SU-DHL-6 (cell line): Measurements from ENCODE around the gene SCLT1.

Experiments
- H2AFZ ChIP-seq: fragments of 200-600 bp; sonication (generic); 2 replicates; pipeline ENCODE4 v1.6.1; 2014; ENCODE audit warnings: low read depth, mild to moderate bottlenecking, moderate library complexity, mixed read lengths, antibody characterized with exemption, low read length; ENCODE audit not compliant: severe bottlenecking
- H3F3A ChIP-seq: fragments of 200-600 bp; shearing (Covaris generic); 2 replicates; pipeline ENCODE4 v1.6.0; 2016; ENCODE audit warnings: antibody characterized with exemption, mild to moderate bottlenecking; ENCODE audit not compliant: insufficient read depth
- H3K27ac ChIP-seq: fragments of 200-600 bp; sonication (generic); 2 replicates; pipeline ENCODE4 v1.5.1; 2016; ENCODE audit warnings: low read depth, mild to moderate bottlenecking, low read length, moderate library complexity, mixed read lengths
- H3K27me3 ChIP-seq: fragments of 200-600 bp; sonication (generic), shearing (Covaris generic); 2 replicates; pipeline ENCODE4 v1.6.0; 2014; ENCODE audit warnings: mild to moderate bottlenecking, low read length
- H3K36me3 ChIP-seq: fragments of 200-600 bp; sonication (generic); 2 replicates; pipeline ENCODE4 v1.6.1; 2014; ENCODE audit warnings: mild to moderate bottlenecking, low read length, mixed read lengths
- H3K4me2 ChIP-seq: fragments of 300-600, 200-600 bp; shearing (Covaris generic), sonication (generic); 2 replicates; pipeline ENCODE4 v1.6.0; 2014; ENCODE audit warnings: low read length, low read depth, mild to moderate bottlenecking; ENCODE audit not compliant: poor library complexity, severe bottlenecking
- H3K4me3 ChIP-seq: fragments of 200-600 bp; sonication (generic); 2 replicates; pipeline ENCODE4 v1.5.1; 2014; ENCODE audit warnings: antibody characterized with exemption, low read length, mild to moderate bottlenecking, mixed read lengths; ENCODE audit not compliant: insufficient read depth, poor library complexity, severe bottlenecking
- H3K79me2 ChIP-seq: fragments of 200-600 bp; sonication (generic); 2 replicates; pipeline ENCODE4 v1.6.1; 2014; ENCODE audit warnings: mild to moderate bottlenecking, low read length, moderate library complexity; ENCODE audit not compliant: insufficient read depth
- H3K9ac ChIP-seq: fragments of 200-600 bp; sonication (generic); 2 replicates; pipeline ENCODE4 v1.7.0; 2014; ENCODE audit warnings: mild to moderate bottlenecking, low read length
- H3K9me2 ChIP-seq: fragments of 200-600 bp; sonication (generic); replicated peaks from 2 replicates; pipeline ENCODE4 v1.6.1; 2014; ENCODE audit warnings: low read length; ENCODE audit not compliant: insufficient read depth
- H3K9me3 ChIP-seq: fragments of 200-600 bp; sonication (generic); 2 replicates; pipeline ENCODE4 v1.6.1; 2014; ENCODE audit warnings: low read length, mixed read lengths; ENCODE audit not compliant: insufficient read depth
- H4K20me1 ChIP-seq: fragments of 200-600 bp; sonication (generic); 2 replicates; pipeline ENCODE4 v1.6.1; 2014; ENCODE audit warnings: low read depth, mild to moderate bottlenecking, antibody characterized with exemption, low read length, moderate library complexity, mixed read lengths
- CTCF ChIP-seq: fragments of 200-600 bp; sonication (generic); IDR thresholded peaks from one replicate; pipeline ENCODE4 v1.5.1; 2017; ENCODE audit warnings: antibody characterized with exemption, mild to moderate bottlenecking, low read length, moderate library complexity; ENCODE audit not compliant: insufficient read depth, poor library complexity, severe bottlenecking
- EZH2phosphoT487 ChIP-seq: fragments of 200-600 bp; sonication (generic), shearing (Covaris generic); conservative IDR thresholded peaks from 2 replicates; pipeline ENCODE4 v1.6.1; 2018; ENCODE audit warnings: mild to moderate bottlenecking, antibody characterized with exemption, low read length, moderate library complexity, mixed read lengths

The SCLT1 gene

GRCh38 chr4:128955751-128956150 is 137.6 kb downstream of the SCLT1 start:
- Histone ChIP-seq H4K20me1 (no peaks in the 10 kb centered on the region), H3K79me2 (no peaks in the 10 kb centered on the region), H2AFZ (no peak overlapping the region), H3F3A (no peaks in the 10 kb centered on the region), H3K27me3 (no peaks in the 10 kb centered on the region), H3K9ac (no peak overlapping the region), H3K4me3 (no peak overlapping the region), H3K9me2 (no peaks in the 10 kb centered on the region), H3K4me2 (no peak overlapping the region), H3K36me3 (no peaks in the 10 kb centered on the region), H3K9me3 (no peaks in the 10 kb centered on the region), H3K27ac (no peak overlapping the region)
- no peak for TF ChIP-seq EZH2phosphoT487
- no peak for TF ChIP-seq CTCF

GRCh38 chr4:128954941-128955340 is 138.4 kb downstream of the SCLT1 start:
- H3K79me2 ChIP-seq = no peaks in the 10 kb centered on the region
- no peaks in the 10 kb centered on the region for H3K9me2 ChIP-seq
- no peak overlapping the region for H3K27ac ChIP-seq
- H3K9me3 ChIP-seq = no peaks in the 10 kb centered on the region
- no peaks in the 10 kb centered on the region for H3K36me3 ChIP-seq
- no peaks in the 10 kb centered on the region for H4K20me1 ChIP-seq
- no peak for TF ChIP-seq CTCF
- no peak for TF ChIP-seq EZH2phosphoT487
- H3K4me2 ChIP-seq = no peak overlapping the region
- H3K27me3 ChIP-seq = no peaks in the 10 kb centered on the region
- H3K4me3 ChIP-seq = no peak overlapping the region
- H3K9ac ChIP-seq = no peak overlapping the region
- no peaks in the 10 kb centered on the region for H3F3A ChIP-seq
- H2AFZ ChIP-seq = no peak overlapping the region

GRCh38 chr4:128951316-128951715 is 142.0 kb downstream of the SCLT1 start:
- Histone ChIP-seq H3K27me3 (no peaks in the 10 kb centered on the region), H3K79me2 (no peaks in the 10 kb centered on the region), H3K9me3 (no peaks in the 10 kb centered on the region), H3F3A (no peaks in the 10 kb centered on the region), H3K9me2 (no peaks in the 10 kb centered on the region), H3K27ac (no peak overlapping the region), H3K4me3 (no peak overlapping the region), H3K36me3 (no peaks in the 10 kb centered on the region), H2AFZ (no peak overlapping the region), H4K20me1 (no peaks in the 10 kb centered on the region), H3K9ac (no peak overlapping the region), H3K4me2 (no peak overlapping the region)
- TF ChIP-seq EZH2phosphoT487 (no peak), CTCF (no peak)
